OCI-M1 (cell line): ENCODE results near the gene PPP6R3.
A peak's percentile ranks its signal among the peaks of the same experiment; 100 is the strongest.

ENCODE experiments used
- DNase-seq: peaks from one replicate; lab custom pipeline; 2025; lab: John Stamatoyannopoulos, UW

The PPP6R3 gene

DNA sequence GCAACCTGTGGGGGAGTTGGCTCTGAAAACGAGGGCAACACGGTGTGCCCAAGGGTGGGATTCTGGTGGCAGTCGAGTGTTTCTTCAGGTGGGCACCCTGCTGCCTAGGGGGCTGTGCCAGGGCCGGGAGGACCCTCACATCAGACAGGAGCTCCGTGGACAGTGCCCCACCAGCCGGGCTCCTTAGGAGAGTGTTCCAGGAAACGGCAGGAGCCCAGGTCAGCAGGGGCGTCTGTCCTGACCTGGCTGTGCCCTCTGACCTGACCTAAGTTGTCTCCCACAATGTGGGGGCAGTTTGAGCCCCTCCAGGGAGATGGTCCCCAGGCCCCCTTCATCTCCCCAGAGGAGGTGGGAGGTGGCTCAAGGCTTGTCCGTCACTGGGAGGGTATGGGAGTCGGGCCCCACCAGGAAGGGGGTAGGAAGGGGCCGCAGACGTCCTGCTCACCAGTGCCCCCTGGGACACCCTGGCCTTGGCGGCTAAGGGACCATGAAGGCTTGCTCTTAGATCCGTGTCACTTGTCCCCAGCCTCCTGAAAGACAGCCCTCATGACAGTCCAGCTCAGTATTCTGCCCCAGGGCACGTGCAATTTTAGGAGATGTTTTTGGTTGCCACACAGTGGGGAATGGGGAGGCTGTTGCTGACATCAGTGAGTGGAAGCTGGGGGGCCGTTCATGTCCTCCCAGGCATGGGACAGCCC lies 191.6 kb downstream of the PPP6R3 start:
- DNase-seq: no peak

DNA sequence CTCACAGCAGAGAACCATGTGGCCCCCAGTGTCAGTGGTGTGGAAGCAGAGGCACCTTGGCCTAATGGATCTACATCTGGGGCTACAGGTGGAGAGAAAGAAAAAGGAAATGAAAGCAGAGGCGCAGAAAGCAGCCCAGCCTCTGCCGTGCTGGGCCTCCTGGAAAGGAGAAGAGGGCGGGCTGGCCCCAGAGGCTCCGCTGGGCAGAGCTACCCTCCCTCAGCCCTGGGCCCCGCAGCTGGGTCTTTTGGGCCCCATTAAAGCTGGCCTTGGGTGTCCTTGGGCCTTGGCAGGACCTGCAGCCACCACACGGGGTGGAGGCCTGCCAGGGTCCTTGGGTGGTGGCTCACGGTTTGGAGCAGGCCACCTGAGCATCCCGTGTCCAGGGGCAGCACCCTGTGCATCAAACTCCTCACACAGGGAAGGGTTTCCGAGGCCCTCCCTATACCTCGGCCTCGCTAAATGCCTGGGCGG lies 192.2 kb downstream of the PPP6R3 start:
- DNase-seq: no peak

DNA sequence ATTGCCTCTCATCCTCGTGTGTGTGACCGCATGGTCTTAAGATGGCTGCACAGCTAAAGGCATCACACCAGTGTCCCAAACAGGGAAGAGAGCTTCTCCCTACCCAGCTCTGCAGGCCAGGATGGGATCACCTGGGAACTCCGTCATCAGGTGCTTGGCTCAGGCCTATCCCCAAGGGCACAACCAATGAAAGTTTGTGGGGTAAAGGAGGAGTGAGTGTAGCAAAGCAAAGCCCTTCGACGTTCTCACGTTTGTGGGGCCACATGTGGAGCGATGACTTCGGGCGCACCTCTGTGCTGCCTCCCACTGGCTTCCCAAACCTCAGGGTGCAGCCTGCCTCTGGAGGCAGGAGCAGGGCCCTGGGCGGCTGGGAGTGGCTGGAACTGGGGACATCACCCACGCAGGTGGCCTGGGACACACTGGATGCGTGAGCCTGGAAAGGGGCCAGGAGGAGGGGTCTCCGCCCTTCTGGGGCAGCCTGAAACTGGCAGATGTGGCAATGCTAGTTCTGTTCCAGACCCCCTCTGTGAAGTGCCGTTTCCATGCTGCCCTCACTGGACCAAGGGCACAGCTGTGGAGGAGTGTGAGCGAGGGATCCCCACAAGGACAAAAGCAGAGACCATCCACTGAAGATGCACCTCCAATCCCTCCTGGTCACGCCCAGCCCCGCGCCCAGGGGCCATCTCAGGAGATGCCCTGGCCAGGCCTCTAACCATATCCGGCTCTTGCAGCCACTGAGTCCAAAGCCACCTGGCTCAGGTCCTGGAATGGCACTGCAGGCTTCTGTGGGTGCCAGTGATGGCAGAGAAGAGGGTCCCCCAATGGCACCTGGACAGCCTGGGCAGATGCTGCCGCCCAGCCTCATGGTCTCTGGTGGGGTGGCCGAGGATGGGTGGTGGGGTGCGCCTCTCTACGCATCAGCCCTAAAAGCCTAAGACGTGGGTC lies 193.2 kb downstream of the PPP6R3 start:
- DNase-seq: no peak

DNA sequence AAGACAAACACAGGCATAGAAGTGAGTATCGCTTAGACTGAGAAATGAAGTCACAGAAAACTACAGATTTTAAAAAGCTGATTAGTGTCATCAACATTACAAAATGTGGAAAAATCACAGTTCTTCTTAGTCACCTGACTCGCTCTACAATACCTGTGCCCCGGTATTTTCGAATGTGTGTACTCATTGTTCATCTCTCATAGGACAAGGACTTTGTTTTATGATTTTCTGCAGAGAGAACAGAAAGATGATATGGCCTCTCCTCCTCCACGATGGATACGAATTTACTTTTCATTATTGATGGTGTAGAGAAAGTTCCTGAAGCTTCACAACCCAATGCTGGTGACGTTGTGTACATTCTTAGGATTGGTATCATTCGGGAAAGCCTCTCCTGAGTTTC lies 194.4 kb downstream of the PPP6R3 start:
- DNase-seq: no peak

DNA sequence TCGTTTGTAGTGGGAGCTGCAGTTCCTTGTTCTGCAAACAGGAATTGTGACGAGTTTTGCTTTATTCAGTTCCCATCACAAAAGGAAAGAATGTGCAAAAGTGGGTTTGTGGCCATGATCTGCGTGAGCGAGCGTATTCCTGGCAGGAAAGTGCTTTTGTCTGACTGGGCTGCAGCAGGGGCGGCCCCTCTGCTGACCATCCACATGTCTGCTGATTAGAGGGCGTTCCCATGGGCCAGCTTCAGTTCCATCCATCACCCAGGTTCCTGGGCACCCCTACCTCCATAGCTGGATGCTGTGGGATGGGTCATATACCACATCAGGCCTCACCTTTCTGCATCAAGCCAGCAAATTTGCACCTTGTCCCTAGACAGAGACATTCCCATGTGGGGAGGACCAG lies 194.9 kb downstream of the PPP6R3 start:
- DNase-seq: no peak

DNA sequence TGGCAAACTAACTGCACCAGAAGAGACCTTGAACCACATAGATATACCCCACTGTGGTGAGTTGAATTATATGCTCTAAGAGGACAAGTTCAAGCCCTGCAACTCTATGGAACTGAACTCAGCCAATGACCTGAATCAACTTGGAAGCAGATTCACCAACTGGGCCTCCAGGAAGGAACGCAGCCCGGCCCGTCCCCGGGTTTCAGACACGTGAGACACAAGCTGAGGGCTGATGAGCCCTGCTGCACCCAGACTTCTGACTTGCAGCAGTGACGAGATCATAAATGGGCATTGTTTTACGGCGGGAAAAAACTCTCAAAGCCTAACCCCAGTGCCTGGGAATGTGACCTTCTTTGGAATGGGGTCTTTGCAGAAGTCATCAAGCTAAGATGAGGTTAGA lies 195.3 kb downstream of the PPP6R3 start:
- no peak for DNase-seq

DNA sequence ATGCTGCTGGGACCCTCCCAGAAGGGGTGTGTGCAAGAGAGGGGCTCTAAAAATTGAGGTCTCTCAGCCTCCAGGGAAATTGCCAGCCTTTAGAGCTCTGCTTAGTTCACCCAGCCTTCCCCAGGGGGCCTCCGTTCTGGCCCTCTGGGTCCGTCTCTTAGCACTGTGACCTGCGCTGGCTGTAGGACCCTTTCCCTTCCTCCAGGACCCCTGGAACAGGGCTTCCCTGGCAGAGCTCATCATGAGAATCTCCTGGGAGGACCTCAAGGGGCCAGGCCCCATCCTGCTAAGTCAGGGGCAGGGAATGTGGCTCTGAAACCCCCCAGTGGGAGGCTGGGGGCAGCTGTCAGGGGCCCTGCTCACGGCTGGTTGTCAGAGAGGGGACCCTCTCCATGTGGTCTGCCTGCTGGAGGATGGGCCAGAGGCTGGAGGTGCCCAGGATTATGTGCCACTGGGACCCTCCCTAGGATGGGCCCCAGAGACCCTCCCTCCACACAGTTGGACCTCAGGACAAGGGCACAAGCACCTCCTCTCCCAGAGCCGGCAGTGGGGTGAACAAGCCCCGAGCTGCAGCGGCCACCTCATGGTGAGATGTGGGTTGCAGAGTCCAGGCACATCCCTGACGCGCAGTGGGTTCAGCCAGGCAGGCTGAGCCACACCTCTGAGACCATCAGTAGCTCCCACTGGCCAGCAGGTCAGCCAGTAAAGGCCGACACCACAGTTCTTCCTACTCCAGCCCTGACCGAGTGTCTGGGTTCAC lies 196.6 kb downstream of the PPP6R3 start:
- no peak for DNase-seq

DNA sequence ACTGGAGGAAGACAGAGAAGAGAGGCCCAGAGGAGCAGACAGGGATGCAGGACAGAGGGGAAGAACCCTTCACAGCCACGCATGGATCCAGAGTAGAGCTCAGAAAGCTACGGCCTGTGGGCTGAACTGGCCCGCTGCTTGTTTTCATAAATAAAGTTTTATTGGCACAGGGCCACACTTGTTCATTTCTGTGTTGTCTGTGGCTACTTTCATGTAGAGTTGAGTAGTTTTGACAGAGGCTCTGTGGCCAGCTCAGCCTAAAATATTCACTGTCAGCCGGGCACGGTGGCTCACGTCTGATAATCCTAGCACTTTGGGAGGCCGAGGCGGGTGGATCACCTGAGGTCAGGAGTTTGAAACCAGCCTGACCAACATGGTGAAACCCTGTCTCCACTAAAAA lies 197.5 kb downstream of the PPP6R3 start:
- DNase-seq: no peak

DNA sequence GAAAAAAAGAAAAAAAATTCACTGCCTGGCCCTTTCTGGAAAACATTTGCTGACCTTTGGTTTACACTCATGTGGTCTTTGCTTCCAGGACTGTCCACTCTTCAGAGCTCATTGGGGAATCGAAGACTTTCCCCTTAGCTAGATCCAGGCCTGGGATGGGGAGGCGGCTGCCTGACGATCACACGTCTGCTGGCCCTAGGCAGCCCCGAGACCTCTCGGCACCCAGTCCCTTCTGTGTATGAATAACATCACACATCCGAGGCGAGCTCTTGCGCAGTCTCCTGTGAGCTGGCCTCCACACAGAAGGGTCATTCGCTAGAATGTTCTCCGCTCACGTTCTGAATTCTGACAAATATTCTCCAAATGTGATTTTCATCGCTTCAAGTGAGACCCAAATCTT lies 198.1 kb downstream of the PPP6R3 start:
- no peak for DNase-seq

DNA sequence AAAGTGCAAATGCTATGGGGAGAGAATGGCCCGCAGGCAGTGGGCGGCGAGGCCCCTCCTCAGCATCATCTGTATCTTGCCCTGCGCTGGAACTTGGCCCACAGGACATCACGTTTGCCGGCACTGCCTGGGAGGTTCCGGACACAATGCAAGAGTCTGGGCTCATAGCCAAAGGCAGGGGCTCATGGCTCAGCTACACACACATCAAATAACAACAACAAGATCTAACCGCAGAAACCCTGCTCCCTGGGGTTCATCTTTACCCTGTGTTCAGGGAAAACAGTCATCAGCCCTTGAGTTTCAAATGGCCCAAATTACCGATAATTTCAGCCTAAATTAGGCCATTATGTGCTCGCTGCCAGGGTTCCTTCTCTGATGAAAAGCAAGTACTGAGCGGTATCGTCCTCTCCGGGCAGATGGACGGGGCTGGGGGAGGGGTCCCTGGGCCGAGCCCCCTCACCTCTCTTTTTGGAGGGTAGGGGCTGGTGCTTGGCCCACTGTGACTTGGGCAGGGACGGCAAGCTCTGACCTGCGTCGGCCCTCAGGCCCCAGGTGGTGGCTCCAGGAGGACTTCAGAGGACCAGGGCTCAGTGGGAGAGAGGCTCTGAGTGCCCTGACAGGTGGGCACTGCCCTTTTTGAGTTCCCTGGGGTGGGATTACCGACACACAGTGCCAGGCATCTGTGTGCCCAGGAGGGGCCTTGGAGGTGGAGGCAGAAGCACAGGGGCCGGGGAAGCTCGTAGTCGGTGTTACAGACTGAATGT lies 198.8 kb downstream of the PPP6R3 start:
- DNase-seq: peak; percentile 54

DNA sequence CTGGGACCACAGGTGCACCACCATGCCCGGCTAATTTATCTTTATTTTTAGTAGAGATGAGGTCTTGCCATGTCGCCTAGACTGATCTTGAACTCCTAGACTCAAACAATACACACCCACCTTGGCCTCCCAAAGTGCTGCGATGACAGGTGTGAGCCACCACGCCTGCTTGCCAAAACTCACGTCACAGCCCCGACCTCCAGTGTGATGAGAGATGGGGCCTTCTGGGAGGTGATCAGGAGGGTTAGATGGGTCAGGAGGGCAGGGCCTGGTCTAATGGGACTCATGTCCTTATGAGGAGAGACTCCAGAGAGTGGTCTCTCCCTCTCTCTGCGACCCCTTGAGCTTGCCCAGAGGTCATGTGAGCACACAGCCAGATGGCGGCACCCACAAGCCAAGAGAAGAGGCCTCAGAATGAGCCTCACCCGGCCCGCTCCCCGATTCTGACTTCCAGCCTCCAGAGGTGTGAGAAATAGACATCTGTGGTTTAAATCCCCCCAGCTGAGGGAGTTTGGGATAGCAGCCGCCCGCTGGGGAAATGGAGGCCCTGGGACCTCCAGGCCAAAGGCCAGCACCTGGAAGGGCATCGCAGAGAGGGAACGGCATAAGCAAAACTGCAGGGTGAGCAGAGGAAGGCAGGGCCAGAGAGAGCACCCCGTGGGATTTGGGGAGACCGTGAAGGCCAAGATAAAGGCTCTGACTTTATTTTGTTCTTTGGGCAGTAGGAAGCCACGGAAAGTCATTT lies 199.7 kb downstream of the PPP6R3 start:
- no peak for DNase-seq

DNA sequence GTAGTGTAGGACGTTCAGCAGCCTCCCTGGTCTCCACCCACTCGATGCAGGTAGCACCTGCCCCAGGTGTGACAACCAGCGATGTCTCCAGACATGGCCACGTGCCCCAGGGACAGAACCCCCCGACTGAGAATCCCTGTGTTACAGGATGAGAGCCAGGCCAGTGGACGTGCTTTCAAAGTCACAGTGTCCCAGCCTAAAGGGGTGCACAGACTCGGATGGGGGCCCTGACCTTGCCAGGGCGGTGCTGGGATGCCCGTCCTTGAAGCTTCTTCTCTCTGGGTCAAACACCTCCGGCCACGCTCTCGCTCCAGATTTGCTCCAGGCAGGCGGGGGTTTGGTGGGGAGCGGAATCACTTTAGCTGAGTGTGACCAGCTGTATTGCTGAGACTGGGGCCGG lies 200.5 kb downstream of the PPP6R3 start:
- DNase-seq: no peak

DNA sequence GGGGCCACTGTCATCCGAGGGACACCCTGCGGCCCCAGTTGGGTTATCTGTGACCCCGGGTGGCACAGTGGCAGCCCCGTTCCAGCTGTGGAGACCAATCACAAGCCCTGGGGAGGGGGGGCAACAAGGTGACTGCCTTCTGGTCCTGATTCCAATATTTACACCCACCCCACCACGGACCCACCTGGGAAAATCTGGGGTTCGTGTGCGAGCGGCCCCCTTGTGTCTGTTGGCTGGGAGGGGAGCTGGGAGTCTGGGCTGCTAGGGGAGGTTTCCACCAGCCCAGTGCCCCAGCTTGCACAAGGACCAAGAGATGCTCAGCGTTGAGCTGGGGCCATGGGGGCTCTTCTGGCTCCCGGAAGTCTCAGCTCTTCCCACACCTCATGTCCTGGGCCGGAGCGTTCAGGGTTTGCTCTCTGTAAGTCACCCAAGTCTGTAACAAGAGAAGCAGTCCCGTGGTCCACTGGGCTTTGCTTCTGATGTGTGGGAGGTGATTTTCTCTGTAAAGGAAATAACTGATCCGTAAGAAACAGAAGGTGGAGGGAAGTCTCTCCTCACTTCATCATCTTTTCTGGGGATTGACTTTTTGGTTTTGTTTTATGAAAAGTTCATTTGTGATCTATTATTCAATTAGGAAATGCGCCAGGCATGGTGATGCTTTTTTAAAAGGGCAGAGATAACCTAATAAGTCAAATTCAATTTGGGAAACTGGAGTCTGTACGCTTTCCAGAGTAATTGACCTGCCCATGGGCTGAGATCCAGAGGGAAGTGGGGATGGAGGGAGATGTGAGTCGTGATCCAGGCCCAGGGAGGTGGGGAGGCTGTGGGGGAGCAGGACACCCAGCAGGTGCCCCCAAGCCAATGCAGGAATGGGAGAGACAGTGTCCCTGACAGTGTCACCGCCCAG lies 201.4 kb downstream of the PPP6R3 start:
- DNase-seq: no peak

DNA sequence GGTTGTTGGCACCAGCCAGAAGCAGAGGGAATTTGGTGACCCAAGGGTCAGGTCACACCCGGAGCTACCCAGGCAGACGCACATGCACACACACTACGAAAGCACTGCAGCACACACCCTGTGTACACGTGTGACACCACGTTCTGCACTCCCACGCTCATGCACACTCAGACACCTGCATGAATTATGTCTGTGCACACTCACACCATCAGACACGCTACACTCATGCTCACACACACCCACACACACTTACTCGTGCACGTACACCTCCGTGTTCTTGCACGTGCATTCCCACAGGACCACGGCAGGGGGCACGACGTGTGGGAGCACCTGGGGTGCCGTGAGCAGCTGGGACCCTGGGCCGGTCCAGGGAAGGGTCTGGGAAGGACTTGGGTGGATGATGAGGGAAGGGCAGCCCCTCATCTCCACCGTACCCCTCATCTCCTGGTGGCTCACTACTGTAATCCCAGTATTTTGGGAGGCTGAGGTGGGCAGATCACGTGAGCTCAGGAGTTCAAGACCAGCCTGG lies 203.0 kb downstream of the PPP6R3 start:
- DNase-seq: no peak

DNA sequence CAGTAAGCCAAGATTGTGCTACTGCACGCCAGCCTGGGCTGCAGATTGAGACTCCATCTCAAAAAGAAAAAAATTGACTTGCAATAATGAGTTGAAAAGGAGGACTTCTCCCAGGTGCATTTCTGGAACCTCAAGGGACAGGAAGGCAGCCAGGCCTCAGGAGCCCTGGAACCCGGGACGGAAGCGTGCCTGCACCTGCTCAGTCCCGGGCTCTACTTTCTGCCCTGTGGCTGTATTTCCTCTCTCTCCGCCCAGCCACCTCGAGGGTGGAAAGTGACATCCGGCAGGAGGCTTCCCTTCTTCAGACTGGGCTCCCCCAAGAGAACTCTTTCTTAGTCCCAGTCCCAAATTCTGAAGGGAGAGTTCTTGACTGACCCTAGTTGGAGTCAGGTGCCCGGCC lies 203.6 kb downstream of the PPP6R3 start:
- no peak for DNase-seq

DNA sequence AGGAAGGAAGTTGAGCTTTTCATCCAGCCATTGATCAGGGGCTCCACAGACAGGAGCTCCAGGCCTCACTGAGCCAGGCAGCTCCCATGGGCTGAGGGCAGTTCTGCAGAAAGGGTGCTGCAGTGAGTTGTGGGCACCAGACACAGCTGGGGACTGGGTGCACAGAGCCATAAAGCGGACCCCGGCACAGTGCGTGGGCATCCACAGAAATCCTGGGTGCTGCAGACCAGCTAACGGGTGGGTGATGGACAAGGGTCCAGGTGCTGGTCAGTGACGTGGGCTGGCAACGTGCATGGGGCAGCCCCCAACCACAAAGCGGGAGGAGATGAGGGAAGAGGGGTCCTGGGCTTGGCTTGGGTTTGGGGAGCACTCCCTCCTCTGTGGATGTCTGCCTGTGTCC lies 204.4 kb downstream of the PPP6R3 start:
- no peak for DNase-seq
